ENCODE data around the gene PSD2. TPM values are rescaled to one million over a fixed set of nuclear protein-coding genes. Genes with fewer than 3 reads are reported as not detected.

The PSD2 gene
- total RNA-seq, 6 experiments from 2014 or later = 0.04 to 0.07 (median 0.07) TPM; not detected in 3

DNA sequence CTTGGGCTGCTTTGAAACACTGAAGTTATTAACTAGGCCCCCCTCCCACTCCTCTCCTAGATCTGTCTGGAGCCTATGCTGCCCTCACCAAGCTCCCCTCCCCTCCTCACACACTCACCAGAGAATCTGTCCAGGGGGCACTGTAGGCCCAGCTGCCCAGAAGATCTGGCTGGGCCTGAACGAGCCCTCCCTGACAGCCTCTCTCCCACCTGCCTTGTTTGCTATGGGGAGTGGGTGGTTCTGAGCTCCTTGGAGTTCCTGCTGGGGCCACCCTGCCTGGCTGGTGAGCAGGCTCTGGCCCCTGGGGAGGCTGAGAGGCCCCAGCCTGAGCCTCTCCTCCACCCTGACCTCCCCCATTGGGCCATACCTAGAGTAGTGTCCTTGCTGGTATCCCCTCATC is 75.1 kb downstream of the PSD2 start:
- no peaks in the 10 kb centered on the region for H3K27me3 ChIP-seq
- TF ChIP-seq POLR2A (IDR thresholded peaks at IDR 0.05) (no peak), CTCF (IDR thresholded peaks at IDR 0.05) (no peak)
- DNase-seq = no peak
- H3K4me1 ChIP-seq = no peaks in the 10 kb centered on the region
- no peak for ATAC-seq
- no peak overlapping the region for H3K27ac ChIP-seq
- no peak overlapping the region for H3K4me3 ChIP-seq
- H3K36me3 ChIP-seq = no peaks in the 10 kb centered on the region
- WGBS (ENCODE audit: insufficient coverage, low coverage, low lambda C conversion rate, missing lambda C conversion rate) = 80% methylated on average over 1 of the region's 1 CpG
- no peaks in the 10 kb centered on the region for H3K9me3 ChIP-seq
- intact Hi-C loops (cut with DNase I) = no loop called here

DNA sequence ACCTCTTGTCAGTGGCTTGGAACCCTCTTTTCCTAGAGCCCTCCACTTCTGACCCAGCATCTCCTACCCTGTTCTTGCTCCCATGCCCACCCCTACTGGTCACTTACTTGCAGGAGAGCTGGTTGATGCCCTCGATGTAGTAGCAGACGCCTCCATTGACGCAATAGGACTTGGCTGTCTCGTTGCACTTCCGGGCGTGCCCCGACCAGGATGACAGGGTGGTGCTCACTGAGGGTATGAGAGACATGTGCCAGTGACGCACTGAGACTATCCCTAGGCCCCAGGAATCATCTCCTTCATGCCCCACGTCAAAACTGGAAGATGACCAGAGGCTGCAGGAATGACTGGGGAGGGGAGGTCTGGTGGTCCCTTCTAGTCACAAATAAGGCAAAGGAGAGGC is 76.0 kb downstream of the PSD2 start:
- Histone ChIP-seq H3K4me1 (no peaks in the 10 kb centered on the region), H3K36me3 (no peaks in the 10 kb centered on the region), H3K4me3 (no peak overlapping the region), H3K27me3 (no peaks in the 10 kb centered on the region), H3K27ac (no peak overlapping the region), H3K9me3 (no peaks in the 10 kb centered on the region)
- no peak for ATAC-seq
- intact Hi-C loops (cut with DNase I) = no loop called here
- DNase-seq = no peak
- 37% methylated on average over 2 of the region's 9 CpGs for WGBS (ENCODE audit: insufficient coverage, low coverage, low lambda C conversion rate, missing lambda C conversion rate)
- TF ChIP-seq CTCF (IDR thresholded peaks at IDR 0.05) = no peak
- no peak for TF ChIP-seq POLR2A (IDR thresholded peaks at IDR 0.05)

- DNase-seq (peak in 1 of 3 donors; percentile 26), ATAC-seq (no peak)
- TF ChIP-seq CTCF (IDR thresholded peaks at IDR 0.05) (no peak), POLR2A (IDR thresholded peaks at IDR 0.05) (no peak)
- H3K36me3 ChIP-seq = no peaks in the 10 kb centered on the region
- H3K4me3 ChIP-seq = no peak overlapping the region
- no peaks in the 10 kb centered on the region for H3K4me1 ChIP-seq
- no peaks in the 10 kb centered on the region for H3K27me3 ChIP-seq
- intact Hi-C loops (cut with DNase I) = no loop called here
- no peak overlapping the region for H3K27ac ChIP-seq
- no peaks in the 10 kb centered on the region for H3K9me3 ChIP-seq
- WGBS (ENCODE audit: insufficient coverage, low coverage, low lambda C conversion rate, missing lambda C conversion rate) = 51% methylated on average over 4 of the region's 9 CpGs
Measured at GRCh38 chr5:139872052-139872766, 76.6 kb downstream of the PSD2 start.

GRCh38 chr5:139872851-139873794 is 77.5 kb downstream of the PSD2 start:
- Histone ChIP-seq H3K9me3 (no peaks in the 10 kb centered on the region), H3K36me3 (no peaks in the 10 kb centered on the region), H3K27ac (no peak overlapping the region), H3K4me1 (no peaks in the 10 kb centered on the region), H3K4me3 (no peak overlapping the region), H3K27me3 (no peaks in the 10 kb centered on the region)
- no peak for TF ChIP-seq CTCF (IDR thresholded peaks at IDR 0.05)
- no peak for TF ChIP-seq POLR2A (IDR thresholded peaks at IDR 0.05)
- intact Hi-C loops (cut with DNase I) = no loop called here
- DNase-seq (peak in 1 of 3 donors; percentile 34), ATAC-seq (no peak)
- WGBS (ENCODE audit: insufficient coverage, low coverage, low lambda C conversion rate, missing lambda C conversion rate) = 37% methylated on average over 4 of the region's 16 CpGs

All from right lobe of liver (tissue), 6 donors.